NT2/D1 (cell line): Measurements from ENCODE around the gene MRPL32.

ENCODE experiments used
- SUZ12 ChIP-seq: IDR thresholded peaks from 2 replicates; pipeline ENCODE4 v1.6.1; 2011; ENCODE audit not compliant: insufficient read length, insufficient read depth; ENCODE audit errors: extremely low read depth
- ZNF274 ChIP-seq: IDR thresholded peaks from 2 replicates; pipeline ENCODE4 v1.6.1; 2011; ENCODE audit warnings: mild to moderate bottlenecking, low read depth, low read length

DNA sequence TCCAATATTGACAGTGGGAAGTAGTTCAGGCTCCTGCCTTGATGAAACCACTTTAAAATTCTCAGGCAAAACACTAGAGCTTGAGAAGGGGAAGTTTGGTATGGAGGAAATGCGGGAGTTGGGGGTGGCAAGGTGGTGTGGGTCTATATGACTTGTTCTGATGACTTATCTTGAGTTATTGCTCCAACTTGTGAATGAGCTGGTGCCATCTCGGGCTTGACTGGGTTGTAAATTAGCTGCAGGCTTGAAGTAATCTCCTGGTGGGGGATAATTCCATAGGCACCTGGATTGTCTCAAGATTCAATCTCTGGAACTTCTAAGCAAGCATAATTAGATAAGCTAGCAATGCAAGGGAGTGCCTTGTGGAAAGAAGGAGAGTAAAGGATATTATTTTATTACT is 29.0 kb downstream of the MRPL32 start:
- TF ChIP-seq ZNF274, result no peak
- no peak for TF ChIP-seq SUZ12
